Activated naive CD8-positive, alpha-beta T cell treated with anti-CD3 and anti-CD28 coated beads, Interleukin-2, amount 50 U/mL, for 24 hours (primary cell): ENCODE data around the gene MRPL50.

Source experiments
- ATAC-seq: fragments of 150-1000 bp; cut with Tn5 transposase; one replicate; pipeline ENCODE4 v1.10.0; 2021
- DNase-seq: peaks from one replicate; pipeline ENCODE4 v3.0.0; 2021
- H3K27ac Mint-ChIP-seq: one replicate; pipeline ENCODE4 v1.8.0; 2021; ENCODE audit warnings: mild to moderate bottlenecking, mixed read lengths
- H3K27me3 Mint-ChIP-seq: one replicate; pipeline ENCODE4 v1.8.0; 2021; ENCODE audit warnings: mixed read lengths
- H3K36me3 Mint-ChIP-seq: one replicate; pipeline ENCODE4 v1.8.0; 2021; ENCODE audit warnings: low read depth, mixed read lengths
- H3K4me1 Mint-ChIP-seq: one replicate; pipeline ENCODE4 v1.8.0; 2021; ENCODE audit warnings: mixed read lengths
- H3K4me3 Mint-ChIP-seq: one replicate; pipeline ENCODE4 v1.8.0; 2021; ENCODE audit warnings: mild to moderate bottlenecking, moderate library complexity, mixed read lengths
- H3K9me3 Mint-ChIP-seq: one replicate; pipeline ENCODE4 v1.8.0; 2021; ENCODE audit warnings: mixed read lengths

Gene MRPL50

GRCh38 chr9:101398068-101398929 is at the start of gene MRPL50, which contains the start of gene ZNF189:
Gene MRPL50, minus strand, starts transcription at chr9:101398618. Its CDS starts 26 bp downstream, at chr9:101398592.
Gene ZNF189, plus strand, starts transcription at chr9:101398851. Its CDS starts 306 bp downstream, at chr9:101399157.
- peak; percentile 92 for DNase-seq
- ATAC-seq: peak; percentile 97
- Mint-ChIP-seq H3K4me3 (peak within 1 kb of the TSS; percentile 99), H3K9me3 (peaks cover 39% of the 10 kb centered on the region), H3K27ac (peak within 1 kb of the TSS; percentile 99), H3K36me3 (peaks cover 76% of the 10 kb centered on the region), H3K4me1 (peaks cover 71% of the 10 kb centered on the region), H3K27me3 (no peaks in the 10 kb centered on the region)

- Mint-ChIP-seq H3K4me3 (no peak overlapping the region), H3K27ac (no peak overlapping the region), H3K36me3 (no peaks in the 10 kb centered on the region), H3K9me3 (peaks cover 2% of the 10 kb centered on the region), H3K27me3 (peaks cover 58% of the 10 kb centered on the region), H3K4me1 (peaks cover 6% of the 10 kb centered on the region)
- ATAC-seq (no peak), DNase-seq (no peak)
Observed at GRCh38 chr9:101446732-101447131, 48.3 kb upstream of the MRPL50 start.

DNA sequence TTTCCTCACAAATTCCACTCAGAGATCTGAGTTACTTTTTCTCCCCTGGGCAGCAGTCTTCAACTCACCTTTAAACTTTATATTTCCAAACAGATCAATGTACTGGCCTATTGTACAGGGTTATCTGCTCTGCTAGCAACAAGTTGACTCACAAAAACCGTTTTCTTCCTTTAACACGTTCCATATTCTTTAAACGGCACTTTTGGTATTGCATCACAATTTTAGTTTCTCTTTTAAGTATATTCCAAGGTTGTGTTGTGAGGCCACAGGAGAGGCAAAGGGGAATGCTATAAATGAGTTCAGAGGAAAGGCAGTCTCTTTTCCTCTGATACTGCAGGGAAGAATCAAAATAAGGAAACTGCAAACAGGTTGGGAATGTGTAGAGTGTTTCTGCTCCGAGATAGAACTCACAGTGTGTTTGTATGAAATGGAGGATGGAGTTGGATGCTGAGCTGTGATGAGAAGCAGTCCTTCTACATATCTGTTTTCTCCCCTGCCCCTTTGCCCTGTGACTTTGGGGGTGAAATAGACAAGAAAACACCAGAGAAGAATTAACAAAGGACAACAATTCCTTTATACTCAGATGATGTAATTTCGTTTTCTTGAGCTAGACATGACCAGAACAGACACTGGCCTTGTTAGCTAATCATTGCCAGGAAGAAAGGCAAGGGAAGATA is 47.1 kb upstream of the MRPL50 start:
- Mint-ChIP-seq H3K36me3 (no peaks in the 10 kb centered on the region), H3K27me3 (peaks cover 49% of the 10 kb centered on the region), H3K4me1 (peaks cover 6% of the 10 kb centered on the region), H3K4me3 (no peak overlapping the region), H3K27ac (no peak overlapping the region), H3K9me3 (no peaks in the 10 kb centered on the region)
- ATAC-seq (no peak), DNase-seq (no peak)

GRCh38 chr9:101443364-101443771 is 45.0 kb upstream of the MRPL50 start:
- Mint-ChIP-seq H3K36me3 (no peaks in the 10 kb centered on the region), H3K27ac (no peak overlapping the region), H3K9me3 (no peaks in the 10 kb centered on the region), H3K4me3 (no peak overlapping the region), H3K4me1 (peaks cover under 1% of the 10 kb centered on the region), H3K27me3 (peaks cover 42% of the 10 kb centered on the region)
- ATAC-seq: no peak
- DNase-seq: no peak

- no peaks in the 10 kb centered on the region for H3K36me3 Mint-ChIP-seq
- H3K4me1 Mint-ChIP-seq: no peaks in the 10 kb centered on the region
Observed at GRCh38 chr9:101442736-101443135, 44.3 kb upstream of the MRPL50 start.

GRCh38 chr9:101442318-101442717 is 43.9 kb upstream of the MRPL50 start:
- peaks cover 43% of the 10 kb centered on the region for H3K27me3 Mint-ChIP-seq

More at GRCh38 chr9:101442736-101443135, 44.3 kb upstream of the MRPL50 start:
- no peaks in the 10 kb centered on the region for H3K9me3 Mint-ChIP-seq
- H3K4me3 Mint-ChIP-seq: no peak overlapping the region
- no peak for ATAC-seq
- H3K27me3 Mint-ChIP-seq: peaks cover 42% of the 10 kb centered on the region
- DNase-seq: no peak
- H3K27ac Mint-ChIP-seq: no peak overlapping the region

DNA sequence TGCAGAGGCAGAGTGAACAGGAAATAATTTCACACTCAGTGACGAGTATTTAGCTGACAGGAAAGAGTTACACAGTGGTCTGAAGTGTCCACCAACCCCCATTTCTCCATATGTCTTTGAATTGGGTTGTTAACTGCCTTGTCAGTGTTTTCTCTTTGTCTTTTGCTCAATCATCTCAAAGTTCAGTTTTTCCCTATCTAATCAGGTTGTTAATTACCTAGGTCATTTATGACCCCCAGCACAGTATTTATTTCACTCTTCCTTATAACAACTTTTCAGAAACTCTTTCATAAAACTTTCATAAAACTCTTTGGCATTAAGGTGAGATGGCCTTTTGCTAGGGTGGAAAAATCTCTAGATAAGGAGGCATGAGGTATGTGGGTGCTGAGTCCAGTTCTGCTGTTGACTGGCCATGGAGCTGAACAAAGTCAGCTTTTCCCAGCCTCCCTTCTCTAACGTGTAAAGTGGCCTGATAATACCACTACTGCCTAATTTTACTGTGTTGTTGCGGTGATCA is 42.4 kb upstream of the MRPL50 start:
- Mint-ChIP-seq H3K27me3 (peaks cover 38% of the 10 kb centered on the region), H3K4me1 (no peaks in the 10 kb centered on the region), H3K9me3 (no peaks in the 10 kb centered on the region), H3K27ac (no peak overlapping the region), H3K4me3 (no peak overlapping the region), H3K36me3 (no peaks in the 10 kb centered on the region)
- ATAC-seq (no peak), DNase-seq (no peak)

More at GRCh38 chr9:101442318-101442717, 43.9 kb upstream of the MRPL50 start:
- Mint-ChIP-seq H3K9me3 (no peaks in the 10 kb centered on the region), H3K4me1 (no peaks in the 10 kb centered on the region), H3K27ac (no peak overlapping the region), H3K36me3 (no peaks in the 10 kb centered on the region), H3K4me3 (no peak overlapping the region)
- DNase-seq (no peak), ATAC-seq (no peak)

DNA sequence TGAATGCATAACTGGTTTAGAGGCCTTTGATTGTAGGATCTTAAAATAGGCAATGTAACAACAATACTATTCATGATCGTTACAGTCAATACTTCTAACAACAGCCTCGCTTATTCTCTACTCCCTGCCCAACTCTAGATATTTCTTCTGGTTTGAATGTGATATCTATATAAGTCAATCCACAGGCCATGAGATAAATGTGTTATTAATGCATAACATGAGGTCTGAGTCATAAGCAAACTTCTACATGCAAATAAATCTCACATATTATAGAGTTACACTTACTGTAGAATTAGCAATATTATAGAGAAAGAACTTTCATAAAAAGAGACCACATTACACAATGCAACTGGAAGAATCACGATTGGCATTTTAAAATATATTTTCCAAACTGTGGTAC is 40.1 kb upstream of the MRPL50 start:
- H3K4me3 Mint-ChIP-seq: no peak overlapping the region
- H3K36me3 Mint-ChIP-seq: no peaks in the 10 kb centered on the region
- peaks cover 24% of the 10 kb centered on the region for H3K27me3 Mint-ChIP-seq
- DNase-seq: no peak
- ATAC-seq: no peak
- H3K4me1 Mint-ChIP-seq: no peaks in the 10 kb centered on the region
- H3K9me3 Mint-ChIP-seq: no peaks in the 10 kb centered on the region
- H3K27ac Mint-ChIP-seq: no peak overlapping the region

- DNase-seq (no peak), ATAC-seq (no peak)
- H3K27ac Mint-ChIP-seq: no peak overlapping the region
- H3K9me3 Mint-ChIP-seq: no peaks in the 10 kb centered on the region
- H3K4me1 Mint-ChIP-seq: no peaks in the 10 kb centered on the region
- H3K27me3 Mint-ChIP-seq: peaks cover 18% of the 10 kb centered on the region
- no peaks in the 10 kb centered on the region for H3K36me3 Mint-ChIP-seq
- H3K4me3 Mint-ChIP-seq: no peak overlapping the region
Observed at GRCh38 chr9:101437806-101438232, 39.4 kb upstream of the MRPL50 start.

DNA sequence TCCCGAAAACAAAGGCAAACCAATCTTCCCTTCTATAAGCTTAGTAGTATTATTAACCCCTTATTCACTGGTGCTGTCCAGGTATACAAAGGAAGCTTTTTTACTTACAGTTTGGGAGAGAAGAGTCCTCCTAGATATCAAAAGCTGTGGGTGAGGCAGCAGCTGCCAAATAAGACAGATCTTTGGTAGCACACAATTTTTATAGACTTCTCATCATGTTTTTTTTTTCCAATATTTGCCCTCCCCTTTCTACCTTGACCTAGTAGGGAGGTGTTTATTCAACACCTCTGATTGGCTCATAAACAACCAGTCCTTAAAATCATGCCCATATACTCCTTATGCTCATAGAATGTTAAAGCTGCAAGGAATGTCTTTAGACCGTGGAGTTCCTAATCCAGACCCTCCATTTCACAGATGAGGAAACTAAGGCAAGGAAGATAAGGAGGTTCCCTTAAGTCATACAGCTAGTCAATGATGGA is 37.2 kb upstream of the MRPL50 start, which contains the start of gene ALDOB:
TSS of gene ALDOB (minus strand) at position 174 of the 479 bp plus-strand sequence. CDS start 4,887 bp downstream, outside the sequence.
- no peak within 1 kb of the TSS for H3K4me3 Mint-ChIP-seq
- no peaks in the 10 kb centered on the region for H3K9me3 Mint-ChIP-seq
- H3K27me3 Mint-ChIP-seq: peaks cover 18% of the 10 kb centered on the region
- no peak for ATAC-seq
- H3K36me3 Mint-ChIP-seq: no peaks in the 10 kb centered on the region
- DNase-seq: no peak
- H3K4me1 Mint-ChIP-seq: no peaks in the 10 kb centered on the region
- H3K27ac Mint-ChIP-seq: no peak within 1 kb of the TSS

- ATAC-seq (no peak), DNase-seq (no peak)
- H3K27ac Mint-ChIP-seq: no peak overlapping the region
- H3K4me3 Mint-ChIP-seq: no peak overlapping the region
- no peaks in the 10 kb centered on the region for H3K4me1 Mint-ChIP-seq
- no peaks in the 10 kb centered on the region for H3K36me3 Mint-ChIP-seq
- H3K27me3 Mint-ChIP-seq: peaks cover 20% of the 10 kb centered on the region
- no peaks in the 10 kb centered on the region for H3K9me3 Mint-ChIP-seq
Observed at GRCh38 chr9:101434998-101435397, 36.6 kb upstream of the MRPL50 start.

DNA sequence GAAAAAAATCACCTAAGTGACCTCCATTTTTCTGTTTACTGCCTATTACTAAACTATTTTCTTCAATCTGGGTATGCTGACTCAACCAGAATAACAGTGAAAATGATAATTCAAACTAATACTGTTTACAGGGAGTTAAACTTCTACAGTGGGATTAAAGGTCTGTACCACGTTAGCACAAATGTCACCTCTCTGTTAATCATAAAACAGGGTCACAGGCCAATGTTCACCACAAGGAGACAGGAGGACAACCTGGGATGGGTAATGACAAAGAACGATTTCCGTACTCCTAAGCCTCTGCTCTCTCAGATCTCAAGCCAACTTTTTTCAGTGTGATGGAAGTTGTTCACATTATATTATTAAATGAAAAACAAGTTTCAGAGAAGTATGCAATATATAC is 34.8 kb upstream of the MRPL50 start:
- Mint-ChIP-seq H3K36me3 (no peaks in the 10 kb centered on the region), H3K27me3 (peaks cover 21% of the 10 kb centered on the region), H3K9me3 (no peaks in the 10 kb centered on the region), H3K27ac (no peak overlapping the region), H3K4me3 (no peak overlapping the region), H3K4me1 (no peaks in the 10 kb centered on the region)
- ATAC-seq (no peak), DNase-seq (no peak)

GRCh38 chr9:101432740-101433139 is 34.3 kb upstream of the MRPL50 start:
- Mint-ChIP-seq H3K27ac (no peak overlapping the region), H3K36me3 (no peaks in the 10 kb centered on the region), H3K9me3 (no peaks in the 10 kb centered on the region), H3K4me3 (no peak overlapping the region), H3K4me1 (no peaks in the 10 kb centered on the region), H3K27me3 (peaks cover 21% of the 10 kb centered on the region)
- DNase-seq (no peak), ATAC-seq (no peak)

DNA sequence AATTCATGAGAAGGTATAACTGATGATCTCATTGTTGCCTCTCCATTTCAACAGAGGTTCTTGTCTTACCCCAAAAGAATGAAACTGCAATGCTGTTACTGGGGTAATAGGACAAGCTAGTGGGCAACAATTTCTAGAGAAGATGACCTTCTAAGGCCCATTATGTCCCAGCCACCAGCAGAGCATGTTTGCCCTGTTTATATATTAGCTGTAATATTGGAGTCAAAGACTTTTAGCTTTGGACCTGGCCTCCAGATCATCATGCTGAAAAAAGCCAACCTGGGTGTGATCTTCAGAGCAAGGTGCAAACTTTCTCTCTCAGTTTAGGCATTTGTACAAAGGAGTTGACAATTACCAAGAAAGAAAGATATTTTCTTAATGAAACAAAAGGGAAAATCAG is 33.8 kb upstream of the MRPL50 start:
- H3K9me3 Mint-ChIP-seq: no peaks in the 10 kb centered on the region
- no peaks in the 10 kb centered on the region for H3K36me3 Mint-ChIP-seq
- no peak overlapping the region for H3K4me3 Mint-ChIP-seq
- H3K27me3 Mint-ChIP-seq: peaks cover 18% of the 10 kb centered on the region
- no peak overlapping the region for H3K27ac Mint-ChIP-seq
- ATAC-seq (no peak), DNase-seq (no peak)
- no peaks in the 10 kb centered on the region for H3K4me1 Mint-ChIP-seq
